Neuron (in vitro differentiated cells): ENCODE results near the gene KIRREL3.

Source experiments
- H2AFZ ChIP-seq: one replicate; pipeline ENCODE4 v1.6.1; 2013; ENCODE audit warnings: low read depth, mild to moderate bottlenecking, inconsistent platforms, low read length, moderate library complexity
- H3K27me3 ChIP-seq: one replicate; pipeline ENCODE4 v1.6.1; 2013; ENCODE audit warnings: low read length; ENCODE audit not compliant: insufficient read depth
- H3K36me3 ChIP-seq: one replicate; pipeline ENCODE4 v1.6.1; 2013; ENCODE audit warnings: low read length; ENCODE audit not compliant: insufficient read depth
- H3K4me1 ChIP-seq: one replicate; pipeline ENCODE4 v1.6.1; 2013; ENCODE audit warnings: low read length; ENCODE audit not compliant: insufficient read depth
- H3K4me3 ChIP-seq: 2 replicates; pipeline ENCODE4 v1.5.1; 2013; ENCODE audit warnings: mild to moderate bottlenecking, low read length, moderate library complexity
- H3K9me3 ChIP-seq: one replicate; pipeline ENCODE4 v1.6.1; 2013; ENCODE audit warnings: low read length

Gene KIRREL3

DNA sequence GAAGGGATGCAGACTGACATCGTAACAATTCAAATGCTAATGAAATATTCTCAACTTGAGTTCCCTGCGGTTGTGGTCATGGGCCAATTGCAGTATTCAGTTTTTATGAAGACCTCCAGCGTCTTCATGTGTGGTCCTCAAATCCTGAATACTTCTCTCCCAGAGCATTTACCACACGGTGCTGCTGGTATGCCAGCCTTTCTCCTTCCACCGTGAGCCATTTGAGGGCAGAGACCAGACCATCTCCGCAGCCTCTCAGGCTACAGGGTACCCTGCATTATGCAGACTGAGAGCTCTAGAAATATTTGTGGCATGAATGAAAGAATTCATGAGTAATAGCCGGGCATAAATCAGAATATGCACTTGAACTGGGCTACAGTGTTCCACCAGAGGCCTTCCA lies 355.4 kb downstream of the KIRREL3 start:
- H3K27me3 ChIP-seq = no peaks in the 10 kb centered on the region
- no peaks in the 10 kb centered on the region for H3K36me3 ChIP-seq
- H2AFZ ChIP-seq = no peak overlapping the region
- no peak overlapping the region for H3K4me3 ChIP-seq
- H3K9me3 ChIP-seq = no peaks in the 10 kb centered on the region
- H3K4me1 ChIP-seq = no peaks in the 10 kb centered on the region

DNA sequence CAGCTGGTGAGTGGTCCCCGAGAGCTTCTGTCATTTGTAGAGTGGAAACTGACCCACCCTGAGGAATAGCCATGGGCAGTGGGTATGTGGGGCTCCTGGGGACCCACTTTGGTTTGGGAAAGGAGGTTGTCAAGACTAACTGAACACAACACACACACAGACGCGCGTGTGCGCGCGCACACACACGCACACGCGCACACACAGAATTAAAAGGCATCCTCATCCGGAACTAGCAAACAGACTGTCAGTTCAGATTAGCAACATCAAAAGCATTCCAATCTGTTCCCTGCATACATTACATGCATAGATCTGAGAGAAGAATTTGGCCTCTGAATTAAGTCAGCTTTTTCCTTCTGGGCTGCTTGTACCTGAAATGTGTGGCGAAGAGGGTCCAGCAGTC lies 360.4 kb downstream of the KIRREL3 start:
- no peak overlapping the region for H2AFZ ChIP-seq
- H3K27me3 ChIP-seq = no peaks in the 10 kb centered on the region
- H3K4me3 ChIP-seq = no peak overlapping the region
- no peaks in the 10 kb centered on the region for H3K4me1 ChIP-seq
- no peaks in the 10 kb centered on the region for H3K9me3 ChIP-seq
- H3K36me3 ChIP-seq = no peaks in the 10 kb centered on the region

DNA sequence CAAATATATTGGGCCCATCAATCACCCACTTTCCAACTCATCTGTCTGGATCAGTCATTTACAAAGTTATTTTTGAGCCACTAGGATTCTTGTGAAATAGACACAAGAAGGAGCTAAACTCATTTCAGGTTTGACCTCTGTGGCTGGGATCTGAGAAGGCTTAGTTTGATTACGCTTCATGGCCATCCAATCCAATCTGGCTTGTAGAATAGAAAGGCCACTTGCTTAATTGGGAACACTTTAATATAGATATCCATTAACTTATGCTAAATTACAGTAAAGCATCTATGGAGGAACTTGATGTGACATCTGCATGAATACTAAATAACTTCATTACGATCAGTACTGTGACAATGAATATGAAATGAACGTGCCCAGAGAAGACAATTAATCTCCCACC lies 360.9 kb downstream of the KIRREL3 start:
- H3K4me1 ChIP-seq = no peaks in the 10 kb centered on the region
- H3K9me3 ChIP-seq = no peaks in the 10 kb centered on the region
- no peaks in the 10 kb centered on the region for H3K27me3 ChIP-seq
- H2AFZ ChIP-seq = no peak overlapping the region
- H3K36me3 ChIP-seq = no peaks in the 10 kb centered on the region
- no peak overlapping the region for H3K4me3 ChIP-seq

- no peaks in the 10 kb centered on the region for H3K27me3 ChIP-seq
- no peak overlapping the region for H2AFZ ChIP-seq
- no peaks in the 10 kb centered on the region for H3K4me1 ChIP-seq
- no peaks in the 10 kb centered on the region for H3K36me3 ChIP-seq
- no peaks in the 10 kb centered on the region for H3K9me3 ChIP-seq
- H3K4me3 ChIP-seq = no peak overlapping the region
Measured at GRCh38 chr11:126638648-126639047, 361.9 kb downstream of the KIRREL3 start.

GRCh38 chr11:126637795-126638175 lies 362.8 kb downstream of the KIRREL3 start:
- Histone ChIP-seq H3K9me3 (no peaks in the 10 kb centered on the region), H3K36me3 (no peaks in the 10 kb centered on the region), H3K4me3 (no peak overlapping the region), H3K27me3 (no peaks in the 10 kb centered on the region), H3K4me1 (no peaks in the 10 kb centered on the region), H2AFZ (no peak overlapping the region)

GRCh38 chr11:126636911-126637794 lies 363.4 kb downstream of the KIRREL3 start:
- no peaks in the 10 kb centered on the region for H3K9me3 ChIP-seq
- no peaks in the 10 kb centered on the region for H3K4me1 ChIP-seq
- no peaks in the 10 kb centered on the region for H3K36me3 ChIP-seq
- no peak overlapping the region for H3K4me3 ChIP-seq
- H3K27me3 ChIP-seq = no peaks in the 10 kb centered on the region
- H2AFZ ChIP-seq = no peak overlapping the region

DNA sequence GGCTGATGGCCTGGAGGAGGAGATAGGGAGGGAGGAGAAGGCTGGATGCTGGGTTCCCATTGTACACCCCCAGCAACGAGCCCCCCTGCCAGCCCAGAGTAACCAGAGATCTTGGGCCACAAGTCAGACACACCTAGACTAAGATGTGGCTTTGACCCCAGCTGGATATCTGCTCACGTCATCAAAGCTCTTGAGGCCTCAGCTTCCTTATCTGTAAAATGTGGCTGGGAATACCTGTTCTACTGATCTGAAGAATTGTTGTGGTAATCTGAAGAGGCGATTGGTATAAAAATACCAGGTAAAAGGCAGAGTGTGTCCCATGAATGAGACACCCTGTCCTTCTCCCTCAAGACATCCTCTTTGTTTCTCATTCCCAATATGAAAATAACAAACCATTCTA lies 365.1 kb downstream of the KIRREL3 start:
- Histone ChIP-seq H3K9me3 (no peaks in the 10 kb centered on the region), H3K4me3 (no peak overlapping the region), H3K36me3 (no peaks in the 10 kb centered on the region), H3K27me3 (no peaks in the 10 kb centered on the region), H3K4me1 (no peaks in the 10 kb centered on the region), H2AFZ (no peak overlapping the region)

GRCh38 chr11:126634963-126635362 lies 365.6 kb downstream of the KIRREL3 start:
- Histone ChIP-seq H2AFZ (no peak overlapping the region), H3K9me3 (no peaks in the 10 kb centered on the region), H3K4me1 (no peaks in the 10 kb centered on the region), H3K27me3 (no peaks in the 10 kb centered on the region), H3K36me3 (no peaks in the 10 kb centered on the region), H3K4me3 (no peak overlapping the region)

DNA sequence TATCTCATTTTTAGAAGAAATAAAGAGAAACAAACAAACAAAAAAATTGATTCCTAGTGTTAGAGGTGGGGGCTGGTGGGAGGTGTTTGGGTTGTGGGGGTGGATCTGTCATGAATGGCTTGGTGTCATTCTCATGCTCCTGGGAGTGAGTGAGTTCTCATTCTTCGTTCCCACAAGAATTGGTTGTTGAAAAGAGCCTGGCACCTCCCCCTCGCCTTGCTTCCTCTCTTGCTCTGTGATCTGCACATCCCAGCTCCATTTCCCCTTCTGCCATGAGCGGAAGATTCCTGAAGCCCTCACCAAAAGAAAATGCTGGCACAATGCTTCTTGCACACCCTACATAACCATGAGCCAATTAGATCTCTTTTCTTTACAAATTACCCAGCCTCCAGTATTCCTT lies 367.2 kb downstream of the KIRREL3 start:
- Histone ChIP-seq H3K4me3 (no peak overlapping the region), H3K9me3 (no peaks in the 10 kb centered on the region), H3K36me3 (no peaks in the 10 kb centered on the region), H3K4me1 (no peaks in the 10 kb centered on the region), H2AFZ (no peak overlapping the region), H3K27me3 (no peaks in the 10 kb centered on the region)

- Histone ChIP-seq H2AFZ (no peak overlapping the region), H3K27me3 (no peaks in the 10 kb centered on the region), H3K4me1 (no peaks in the 10 kb centered on the region), H3K4me3 (no peak overlapping the region), H3K9me3 (no peaks in the 10 kb centered on the region), H3K36me3 (no peaks in the 10 kb centered on the region)
Measured at GRCh38 chr11:126630893-126631798, 369.4 kb downstream of the KIRREL3 start.

- H3K36me3 ChIP-seq = no peaks in the 10 kb centered on the region
- H3K4me1 ChIP-seq = no peaks in the 10 kb centered on the region
- no peak overlapping the region for H3K4me3 ChIP-seq
- H2AFZ ChIP-seq = no peak overlapping the region
- H3K27me3 ChIP-seq = no peaks in the 10 kb centered on the region
- no peaks in the 10 kb centered on the region for H3K9me3 ChIP-seq
Measured at GRCh38 chr11:126630488-126630887, 370.1 kb downstream of the KIRREL3 start.

- Histone ChIP-seq H2AFZ (no peak overlapping the region), H3K27me3 (no peaks in the 10 kb centered on the region), H3K4me1 (no peaks in the 10 kb centered on the region), H3K36me3 (no peaks in the 10 kb centered on the region), H3K4me3 (no peak overlapping the region), H3K9me3 (no peaks in the 10 kb centered on the region)
Measured at GRCh38 chr11:126628790-126629621, 371.6 kb downstream of the KIRREL3 start.

- H3K36me3 ChIP-seq = no peaks in the 10 kb centered on the region
- no peak overlapping the region for H2AFZ ChIP-seq
- no peak overlapping the region for H3K4me3 ChIP-seq
- no peaks in the 10 kb centered on the region for H3K9me3 ChIP-seq
- no peaks in the 10 kb centered on the region for H3K4me1 ChIP-seq
- H3K27me3 ChIP-seq = no peaks in the 10 kb centered on the region
Measured at GRCh38 chr11:126628450-126628789, 372.1 kb downstream of the KIRREL3 start.
